COR-L47 (cell line): ENCODE data around the gene GSAP.
"Not testable (repeated sequence)": the region's sequence is repeated elsewhere in the genome, so short reads cannot be mapped to it uniquely, and the experiment has no call there.

Experiments
- DNase-seq: peaks from one replicate; lab custom pipeline; 2025; lab: John Stamatoyannopoulos, UW

Gene GSAP

DNA sequence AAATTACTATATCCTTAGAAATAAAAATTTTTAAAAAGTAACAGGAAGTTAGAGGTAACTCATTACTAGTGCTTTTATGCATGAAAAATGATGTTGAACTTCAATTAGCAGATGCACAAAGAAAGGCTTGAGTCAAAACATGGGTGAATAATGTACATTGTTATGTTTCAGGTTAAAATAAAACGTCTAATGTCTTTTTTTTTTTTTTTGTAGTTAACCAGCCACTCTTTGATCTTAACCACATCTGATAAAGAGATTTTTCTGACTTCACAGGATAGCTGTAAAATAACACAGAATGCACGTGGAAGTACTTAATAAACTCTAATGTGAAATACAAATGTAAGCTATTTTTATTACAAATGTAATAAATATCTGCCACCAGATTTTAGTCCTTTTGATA, 61.7 kb downstream of the GSAP start:
- no peak for DNase-seq

DNA sequence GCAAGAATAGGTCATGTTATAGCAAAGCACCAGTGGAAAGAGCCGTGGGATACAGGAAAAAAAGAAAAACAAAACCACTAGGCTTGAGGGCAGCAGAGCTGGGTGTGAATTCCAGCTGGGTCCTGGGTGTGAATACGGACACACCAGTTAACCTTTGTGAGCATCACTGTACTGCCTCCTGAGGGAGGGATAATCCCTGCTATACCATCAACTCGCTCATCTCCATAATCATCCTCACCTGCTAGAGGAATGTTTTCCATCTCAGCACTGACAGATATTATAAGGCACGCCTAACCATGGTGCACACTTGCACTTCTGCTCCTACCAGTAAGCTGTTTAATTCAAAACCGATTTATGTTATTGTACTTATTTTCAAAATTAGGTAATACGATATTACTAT, 62.2 kb downstream of the GSAP start:
- no peak for DNase-seq

DNA sequence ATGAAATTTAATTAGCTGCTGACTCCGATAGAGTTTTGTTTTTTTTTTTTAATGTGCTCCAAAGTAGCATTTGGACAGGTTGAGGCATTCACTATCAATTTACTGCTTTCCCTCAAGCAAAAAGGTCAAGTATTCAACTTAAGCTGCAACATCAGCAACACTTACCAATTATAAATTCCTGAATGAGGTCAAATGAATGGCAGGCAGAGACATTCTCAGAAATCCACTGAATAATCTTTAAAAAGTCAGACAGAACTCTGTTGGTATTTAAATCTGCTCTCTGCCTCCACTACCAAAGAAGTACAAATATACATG, 62.8 kb downstream of the GSAP start:
- DNase-seq, result no peak

DNA sequence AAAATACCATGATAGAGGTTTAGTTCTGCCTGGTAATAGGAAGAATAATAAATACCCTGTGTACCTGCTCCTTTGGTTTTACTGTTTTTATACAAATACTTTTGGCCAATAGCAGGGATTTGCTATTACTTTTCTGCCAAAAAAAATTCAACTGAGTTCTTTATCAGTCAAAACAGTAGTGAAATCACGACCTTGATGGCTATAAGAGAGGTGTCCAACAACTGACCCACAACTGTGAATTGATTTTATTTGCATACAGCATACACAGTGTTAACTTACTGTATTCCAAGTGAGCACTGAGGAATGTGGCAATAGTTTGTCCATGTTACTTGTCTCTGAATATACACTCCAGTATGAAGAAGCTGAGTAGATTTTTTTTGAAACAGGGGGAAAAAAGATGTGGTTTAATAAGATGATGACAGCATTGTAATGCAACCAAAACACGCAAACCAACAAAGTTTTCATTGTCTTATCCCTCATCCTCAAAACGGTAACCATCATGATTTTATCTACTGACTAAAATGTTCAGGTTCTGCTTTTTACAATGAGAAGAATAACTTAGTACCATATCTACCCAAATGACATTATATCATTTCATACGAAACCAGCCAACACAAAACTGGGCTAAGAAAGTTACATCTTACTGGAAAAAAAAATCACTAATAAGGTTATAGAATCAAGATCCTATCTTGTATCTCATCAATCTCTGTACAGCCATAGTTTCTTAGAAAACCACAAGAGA, 63.3 kb downstream of the GSAP start:
- DNase-seq, result no peak

DNA sequence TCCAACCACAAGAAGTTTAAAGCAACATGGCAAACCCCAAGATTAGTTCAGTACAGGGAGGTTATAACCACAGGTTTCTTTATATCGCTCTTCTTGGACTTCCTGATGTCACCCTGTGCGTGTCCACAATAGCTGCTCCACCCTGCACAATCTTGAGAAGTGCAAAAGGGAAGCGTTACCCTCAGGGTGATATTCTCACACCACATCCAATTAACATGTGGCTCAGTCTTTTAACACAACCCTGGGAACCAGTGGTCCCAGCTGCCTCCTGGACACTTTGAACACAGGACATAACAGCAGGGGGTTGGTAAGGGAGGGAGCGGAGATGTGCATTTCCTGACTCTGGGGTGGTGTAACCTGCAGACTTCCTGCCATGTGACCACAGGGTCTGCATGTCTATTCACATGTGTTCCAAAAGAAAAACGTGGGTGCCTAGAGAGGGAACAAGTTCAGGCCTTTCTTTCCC, 64.6 kb downstream of the GSAP start:
- no peak for DNase-seq

DNA sequence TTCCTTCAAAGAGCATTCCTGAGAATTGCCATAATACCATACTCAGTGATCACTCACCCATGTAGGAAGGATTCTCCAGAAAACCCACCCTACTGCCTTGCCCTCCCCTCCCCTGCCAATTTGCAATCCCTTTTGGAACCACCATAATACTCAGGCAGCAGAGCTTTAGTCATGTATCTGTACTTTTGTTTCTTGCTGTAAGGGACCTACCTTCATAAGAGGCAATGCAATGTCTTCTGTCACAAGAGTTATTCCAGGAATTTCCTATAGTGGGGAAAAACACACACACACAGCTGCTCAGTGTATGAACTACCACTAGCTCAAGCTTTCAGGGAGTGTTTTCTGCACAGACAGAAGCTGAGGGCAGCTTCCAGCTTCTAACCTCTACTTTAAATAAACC, 67.0 kb downstream of the GSAP start:
- no peak for DNase-seq

DNA sequence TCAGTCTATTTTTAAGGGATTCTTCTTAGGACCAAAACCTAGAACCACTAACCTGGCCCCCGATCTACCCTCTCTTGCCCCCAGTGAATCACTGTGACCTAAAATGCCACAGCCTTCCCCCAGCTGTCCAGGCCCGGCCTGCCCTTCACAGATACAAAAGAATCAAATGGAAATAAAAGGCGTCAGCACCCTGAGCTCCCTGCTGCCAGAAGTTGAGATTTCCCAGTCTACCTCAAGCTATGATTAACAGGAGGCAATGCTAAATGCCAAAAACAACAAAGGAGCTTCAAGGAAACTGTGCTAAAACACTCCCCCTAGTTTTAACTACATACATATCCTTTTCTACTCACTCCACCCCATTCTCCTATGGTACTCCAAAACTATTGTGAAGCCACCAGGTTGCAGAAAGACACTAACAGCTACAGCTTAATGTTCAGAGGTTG, 67.8 kb downstream of the GSAP start:
- no peak for DNase-seq

DNA sequence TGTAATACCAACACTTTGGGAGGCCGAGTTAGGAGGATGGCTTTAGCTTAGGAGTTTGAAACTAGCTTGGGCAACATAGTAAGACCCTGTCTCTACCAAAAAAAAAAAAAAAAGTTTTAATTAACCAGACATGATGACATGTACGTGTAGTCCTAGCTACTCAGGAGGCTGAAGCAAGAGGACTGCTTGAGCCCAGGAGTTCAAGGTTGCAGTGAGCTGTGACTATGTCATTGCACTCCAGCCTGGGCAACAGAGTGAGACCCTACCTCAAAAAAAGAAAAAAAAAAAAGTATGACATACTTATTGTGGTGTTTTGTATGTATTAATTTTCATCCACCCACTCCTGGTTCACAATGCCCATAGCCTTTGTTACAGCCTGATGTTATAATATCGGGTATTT, 69.7 kb downstream of the GSAP start:
- DNase-seq, result no peak

DNA sequence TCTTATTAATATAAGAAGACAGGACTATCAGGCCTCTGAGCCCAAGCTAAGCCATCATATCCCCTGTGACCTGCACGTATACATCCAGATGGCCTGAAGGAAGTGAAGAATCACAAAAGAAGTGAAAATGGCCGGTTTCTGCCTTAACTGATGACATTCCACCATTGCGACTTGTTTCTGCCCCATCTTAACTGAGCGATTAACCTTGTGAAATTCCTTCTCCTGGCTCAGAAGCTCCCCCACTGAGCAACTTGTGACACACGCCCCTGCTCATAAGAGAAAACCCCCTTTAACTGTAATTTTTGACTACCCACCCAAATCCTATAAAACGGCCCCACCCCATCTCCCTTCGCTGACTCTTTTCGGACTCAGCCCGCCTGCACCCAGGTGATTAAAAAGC, 70.7 kb downstream of the GSAP start:
- not testable (repeated sequence) for DNase-seq

DNA sequence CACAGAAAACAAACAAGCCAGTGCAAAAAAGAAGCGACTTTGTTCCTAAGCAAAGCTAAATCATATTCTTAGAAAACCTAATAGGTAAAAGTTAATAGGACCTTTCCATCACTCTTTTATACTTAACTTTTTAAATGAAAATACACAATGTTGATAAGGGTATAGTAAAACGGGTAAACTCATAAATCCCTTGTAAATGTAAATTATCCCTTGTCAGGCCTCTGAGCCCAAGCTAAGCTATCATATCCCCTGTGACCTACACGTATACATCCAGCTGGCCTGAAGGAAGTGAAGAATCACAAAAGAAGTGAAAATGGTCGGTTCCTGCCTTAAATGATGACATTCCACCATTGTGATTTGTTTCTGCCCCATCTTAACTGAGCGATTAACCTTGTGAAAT, 76.4 kb downstream of the GSAP start:
- no peak for DNase-seq

DNA sequence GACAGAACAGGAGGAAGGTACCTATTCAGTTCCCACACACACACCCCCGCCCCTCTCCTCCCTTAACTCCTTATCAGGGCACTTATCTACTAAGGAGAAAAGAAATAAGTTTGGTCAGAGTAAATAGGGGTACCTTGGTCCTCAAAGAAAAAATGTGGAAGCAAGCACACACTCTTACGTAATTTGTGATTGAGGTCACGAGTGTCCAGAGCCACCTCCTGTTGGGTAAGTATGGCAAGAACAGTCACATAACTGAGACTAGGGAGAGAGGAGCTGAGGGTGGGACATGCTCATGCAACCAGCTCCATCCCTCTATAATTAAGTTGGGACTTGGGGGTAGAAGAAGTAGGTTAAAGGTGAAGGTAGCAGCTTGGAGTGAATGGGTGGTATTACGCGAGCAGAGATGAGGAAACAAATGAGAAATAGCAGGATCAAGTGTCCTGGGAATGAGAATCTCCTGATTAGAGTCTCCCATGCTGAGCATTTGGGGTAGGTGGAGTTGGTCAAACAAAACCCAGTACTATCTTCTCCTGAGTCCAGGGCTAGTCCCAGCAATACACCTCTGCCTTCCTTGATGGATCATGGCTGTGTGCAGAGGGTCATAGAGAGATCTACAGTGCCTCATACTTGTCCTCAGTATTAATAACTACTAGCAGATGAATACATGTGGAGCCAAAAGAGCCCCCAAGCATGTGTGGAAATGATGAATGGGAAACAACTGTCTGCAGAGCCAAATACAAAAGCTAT, 77.1 kb downstream of the GSAP start:
- no peak for DNase-seq

DNA sequence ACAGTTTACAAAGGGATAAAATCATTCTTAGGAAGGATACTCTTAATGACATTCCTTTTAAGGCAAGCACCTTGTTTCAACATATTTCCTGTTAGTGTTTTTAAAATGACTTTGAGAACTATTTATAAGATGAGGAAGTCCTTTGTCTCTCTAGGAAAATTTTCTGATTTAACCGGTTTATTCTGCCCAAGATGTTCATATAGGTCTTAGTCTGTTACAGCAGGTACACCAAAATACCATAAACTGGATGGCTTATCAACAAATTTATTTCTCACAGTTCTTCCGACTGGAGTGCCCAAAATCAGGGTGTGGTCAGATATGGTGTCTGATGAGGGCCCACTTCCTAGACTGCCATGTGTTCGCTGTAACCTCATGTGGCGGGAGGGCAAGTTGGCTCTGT, 77.9 kb downstream of the GSAP start:
- DNase-seq, result no peak

DNA sequence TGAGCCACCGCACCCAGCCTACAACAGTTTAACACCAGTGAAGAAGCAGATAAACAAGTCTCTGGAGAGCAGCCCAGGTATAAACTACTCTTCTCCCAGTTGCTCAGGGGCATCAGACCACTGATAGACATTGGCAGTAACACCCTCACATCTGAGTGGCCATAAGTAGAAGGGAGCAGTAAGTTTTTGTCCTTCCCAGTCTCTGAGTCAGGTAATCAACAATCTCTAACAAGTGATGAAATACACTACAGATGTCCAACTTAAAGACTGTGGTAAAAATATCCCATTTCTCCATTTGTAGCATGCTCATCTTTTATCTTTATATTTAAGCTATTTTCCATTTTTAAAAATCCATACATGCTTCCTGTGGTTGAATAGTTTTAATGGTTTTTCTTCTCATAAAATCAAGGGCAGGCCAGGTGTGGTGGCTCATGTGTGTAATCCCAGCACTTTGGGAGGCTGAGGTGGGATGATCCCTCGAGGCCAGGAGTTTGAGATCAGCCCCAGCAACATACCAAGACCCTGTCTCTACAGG, 78.6 kb downstream of the GSAP start:
- no peak for DNase-seq

DNA sequence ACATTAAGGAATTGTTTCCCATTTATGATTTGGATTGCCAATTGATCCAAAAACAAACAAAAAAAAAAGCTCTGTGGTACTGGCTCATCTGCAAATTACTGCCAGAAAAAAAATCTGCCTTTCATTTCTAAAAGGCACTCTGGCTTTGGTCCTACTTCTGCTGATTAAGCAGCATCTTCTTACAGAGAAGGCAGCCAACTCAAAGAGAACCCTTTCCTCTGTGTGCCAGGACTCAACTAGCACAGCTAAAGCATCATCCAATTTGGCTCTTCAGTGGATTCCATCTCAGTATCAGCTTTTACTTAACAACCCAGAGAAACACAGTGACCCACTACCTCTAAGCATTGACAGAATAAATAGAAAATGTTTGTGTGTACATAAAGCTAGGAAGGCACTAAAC, 80.6 kb downstream of the GSAP start:
- no peak for DNase-seq

DNA sequence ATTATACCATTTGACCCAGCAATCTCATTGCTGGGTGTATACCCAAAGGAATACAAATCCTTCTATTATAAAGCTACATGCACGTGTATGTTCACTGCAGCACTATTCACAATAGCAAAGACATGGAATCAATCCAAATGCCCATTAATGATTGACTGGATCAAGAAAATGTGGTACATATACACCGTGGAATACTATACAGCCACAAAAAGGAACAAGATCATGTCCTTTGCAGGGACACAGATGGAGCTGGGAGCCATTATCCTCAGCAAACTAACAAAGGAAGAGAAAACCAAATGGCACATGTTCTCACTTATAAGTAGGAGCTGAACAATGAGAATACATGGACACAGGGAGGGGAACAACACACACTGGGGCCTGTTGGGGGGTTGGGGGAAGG, 82.1 kb downstream of the GSAP start:
- DNase-seq, result not testable (repeated sequence)

DNA sequence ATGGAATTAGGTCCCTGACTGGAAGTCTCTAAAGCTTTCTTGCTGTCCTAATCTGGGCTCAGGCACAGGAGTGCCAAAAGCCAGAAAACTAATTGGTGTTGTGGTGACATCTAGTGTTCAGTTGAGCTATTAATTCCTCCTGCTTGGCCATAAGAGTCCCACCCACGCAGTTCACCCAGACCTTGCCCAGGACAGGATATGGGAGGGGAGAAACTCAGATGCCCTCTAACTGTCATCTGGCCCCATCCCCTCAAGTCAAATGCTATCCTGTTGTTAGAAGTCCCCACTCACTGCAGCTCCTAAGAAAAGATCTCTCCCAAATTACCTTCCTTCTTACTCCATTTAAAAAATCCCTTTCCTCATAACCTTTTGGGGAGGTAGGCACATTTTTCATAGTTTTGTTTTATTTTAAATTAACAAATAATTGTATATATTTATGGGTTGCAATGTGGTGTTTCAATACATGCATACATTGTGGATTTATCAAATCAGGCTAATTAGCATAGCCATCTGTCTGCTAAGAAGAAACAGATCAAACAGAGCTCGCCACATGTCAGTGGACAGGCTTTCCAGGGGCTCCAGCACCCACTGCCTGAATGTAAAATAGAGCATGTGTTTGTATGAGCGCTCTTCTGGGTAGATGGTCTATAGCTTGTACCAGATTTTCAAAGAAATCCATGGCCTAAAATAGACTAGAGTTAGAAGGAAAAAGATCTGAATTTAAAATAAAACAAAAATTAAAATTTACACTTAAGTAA, 84.0 kb downstream of the GSAP start:
- DNase-seq, result peak; percentile 74

DNA sequence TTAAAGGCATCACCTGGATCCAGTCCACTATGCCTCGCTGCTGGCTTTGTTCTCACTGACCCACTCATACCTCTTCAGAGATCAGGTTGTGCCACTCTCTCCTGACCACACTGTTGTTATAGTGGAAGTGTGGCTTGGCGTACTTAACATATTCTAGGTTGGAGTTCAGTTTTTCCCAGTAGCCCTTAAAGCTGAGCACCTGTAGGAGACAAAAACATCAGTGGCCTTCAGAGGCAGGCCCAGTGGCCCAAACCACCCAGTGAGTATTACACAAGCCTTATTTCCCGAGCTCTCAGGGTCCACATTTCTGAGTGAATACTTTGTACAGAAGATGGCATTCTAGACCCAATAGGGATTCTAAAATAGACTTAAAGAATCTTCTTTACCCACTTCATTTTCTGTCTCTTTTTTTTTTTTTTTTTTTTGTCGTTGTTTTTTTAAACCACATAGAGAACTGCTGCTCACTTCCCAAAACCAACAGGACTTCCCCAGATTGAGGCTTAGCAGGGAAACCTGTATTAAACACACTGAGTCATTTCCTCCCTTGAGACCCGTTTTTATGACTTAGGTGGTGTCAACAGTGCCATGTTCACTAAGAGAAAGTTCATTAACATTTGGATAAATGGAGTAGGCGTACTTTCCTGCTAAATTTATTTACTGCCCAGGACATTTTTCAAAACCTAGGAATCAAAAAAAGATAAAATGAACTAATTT, 85.8 kb downstream of the GSAP start:
- DNase-seq, result no peak

DNA sequence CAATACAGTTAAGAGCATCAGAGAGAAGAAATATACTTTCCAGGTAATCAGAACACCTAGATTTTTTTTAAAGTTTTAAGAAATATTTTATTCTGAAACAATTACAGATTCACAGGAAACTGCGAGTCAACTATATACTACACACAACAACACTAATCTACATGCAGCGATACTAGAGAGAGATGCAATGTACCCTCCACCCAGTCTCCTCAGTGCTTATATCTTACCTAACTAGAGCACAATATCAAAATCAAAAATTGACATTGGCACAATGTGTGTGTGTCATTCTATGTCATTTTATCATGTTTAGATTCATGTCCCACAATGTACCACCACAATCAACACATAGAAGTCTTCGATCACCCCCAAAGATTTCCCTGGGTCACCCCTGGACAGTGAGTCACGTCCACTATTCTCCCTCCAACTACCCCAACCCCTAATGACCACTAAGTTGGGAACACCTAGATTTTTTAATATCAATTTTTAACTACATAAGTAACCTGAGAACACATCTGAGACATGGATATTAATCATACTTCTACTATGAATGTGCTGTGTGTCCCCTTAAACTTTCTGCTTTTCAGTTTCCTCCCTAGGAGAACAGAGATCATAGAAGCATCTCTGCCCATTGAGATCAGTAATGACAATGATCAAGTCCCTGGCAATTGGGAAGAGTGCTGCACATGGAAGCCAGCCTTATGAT, 86.5 kb downstream of the GSAP start:
- DNase-seq, result no peak

DNA sequence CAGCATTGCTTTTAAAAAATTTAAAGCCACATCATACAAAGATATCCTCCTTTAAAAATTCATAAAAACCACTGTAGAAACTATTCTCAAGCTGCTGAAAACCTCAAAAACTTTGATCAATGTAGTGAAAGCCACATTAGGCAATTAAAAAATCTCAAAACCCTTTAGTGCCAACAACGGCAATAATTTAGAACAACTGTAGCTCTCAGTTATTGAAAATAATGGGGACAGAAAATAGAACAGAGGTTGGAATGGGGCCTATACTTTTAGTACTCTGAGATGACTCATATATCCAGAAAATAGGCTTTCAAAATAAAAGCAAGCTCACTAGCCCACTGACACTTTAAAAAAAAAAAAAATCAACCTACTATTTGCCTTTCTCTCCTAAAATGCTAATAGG, 87.5 kb downstream of the GSAP start:
- no peak for DNase-seq

DNA sequence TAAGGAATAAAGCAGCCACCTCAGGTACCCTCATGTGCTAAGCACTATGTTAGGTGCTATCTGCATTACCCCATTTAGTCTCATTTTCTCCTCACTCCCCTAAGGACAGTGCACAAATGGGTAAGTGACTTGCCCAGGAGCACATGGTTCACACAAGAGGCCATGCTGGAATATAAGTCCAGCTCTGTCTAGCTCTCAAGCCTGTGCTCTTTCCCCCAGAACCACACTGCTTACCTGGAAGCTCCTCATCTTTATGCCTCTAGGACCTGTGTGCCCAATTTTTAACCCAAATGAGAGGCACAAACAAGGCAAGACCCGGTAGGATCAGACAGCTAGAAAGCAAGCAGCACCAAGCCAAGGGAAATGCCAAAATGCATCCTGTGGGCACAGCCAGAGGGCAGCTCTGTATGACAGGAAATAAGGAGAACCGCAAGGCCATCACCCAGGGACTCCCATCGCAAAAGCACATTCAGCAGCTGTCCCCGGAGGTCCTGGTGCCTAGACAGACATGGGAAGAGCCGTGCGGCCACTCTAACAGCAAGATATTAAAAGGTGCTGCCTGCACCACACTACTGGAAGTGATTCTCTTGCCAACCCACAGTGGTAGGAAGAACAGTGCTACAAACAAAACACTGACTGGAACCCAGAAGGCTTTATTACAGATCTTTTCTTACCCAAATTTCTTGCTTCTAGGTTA, 88.1 kb downstream of the GSAP start:
- no peak for DNase-seq
